PFSK-1 (cell line): ENCODE results near the gene SNX13.

Experiments used
- POLR2AphosphoS5 ChIP-seq: IDR thresholded peaks from 2 replicates; pipeline ENCODE4 v1.6.1; 2012; ENCODE audit warnings: low read depth, mild to moderate bottlenecking, control low read depth, low read length, moderate library complexity
- SIN3A ChIP-seq: IDR thresholded peaks from 2 replicates; pipeline ENCODE4 v1.6.1; 2012; ENCODE audit warnings: mild to moderate bottlenecking, low read length, moderate library complexity, borderline replicate concordance; ENCODE audit not compliant: insufficient read depth
- TAF1 ChIP-seq: IDR thresholded peaks from 2 replicates; pipeline ENCODE4 v1.6.1; 2012; ENCODE audit warnings: low read length, control low read depth, borderline replicate concordance; ENCODE audit not compliant: insufficient read depth
- TF ChIP-seq, protein P1 (sequence below), 2 experiments: IDR thresholded peaks; 2 replicates each; pipeline versions ENCODE4 v1.6.1 to v1.8.0; 2011 to 2012; ENCODE audit warnings: low read depth in 2 of 2, low read length in 2 of 2, control low read depth in 1 of 2, inconsistent platforms in 1 of 2, mild to moderate bottlenecking in 1 of 2, moderate library complexity in 1 of 2; ENCODE audit not compliant: insufficient read depth in 1 of 2

DNA sequence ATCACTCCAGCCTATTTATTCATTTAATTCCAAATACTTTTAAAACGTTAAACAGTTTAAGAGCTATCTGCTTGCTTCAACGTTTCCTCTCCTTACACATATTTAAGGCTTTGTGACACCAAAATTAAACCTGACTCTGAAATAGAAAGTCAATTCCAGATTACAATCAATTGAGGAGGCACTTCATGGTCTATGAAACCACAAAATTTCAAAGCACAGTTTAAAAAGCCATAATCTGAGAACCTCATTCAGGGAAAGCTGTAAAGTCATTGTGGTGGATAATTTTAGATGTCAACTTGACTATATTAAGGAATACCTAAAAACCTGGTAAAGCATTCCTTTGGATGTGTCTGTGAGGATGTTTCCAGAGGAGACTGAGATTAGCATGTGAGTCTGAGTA lies 6.2 kb downstream of the SNX13 start:
- no peak for TF ChIP-seq POLR2AphosphoS5
- TF ChIP-seq TAF1 = no peak
- TF ChIP-seq, protein P1, sequence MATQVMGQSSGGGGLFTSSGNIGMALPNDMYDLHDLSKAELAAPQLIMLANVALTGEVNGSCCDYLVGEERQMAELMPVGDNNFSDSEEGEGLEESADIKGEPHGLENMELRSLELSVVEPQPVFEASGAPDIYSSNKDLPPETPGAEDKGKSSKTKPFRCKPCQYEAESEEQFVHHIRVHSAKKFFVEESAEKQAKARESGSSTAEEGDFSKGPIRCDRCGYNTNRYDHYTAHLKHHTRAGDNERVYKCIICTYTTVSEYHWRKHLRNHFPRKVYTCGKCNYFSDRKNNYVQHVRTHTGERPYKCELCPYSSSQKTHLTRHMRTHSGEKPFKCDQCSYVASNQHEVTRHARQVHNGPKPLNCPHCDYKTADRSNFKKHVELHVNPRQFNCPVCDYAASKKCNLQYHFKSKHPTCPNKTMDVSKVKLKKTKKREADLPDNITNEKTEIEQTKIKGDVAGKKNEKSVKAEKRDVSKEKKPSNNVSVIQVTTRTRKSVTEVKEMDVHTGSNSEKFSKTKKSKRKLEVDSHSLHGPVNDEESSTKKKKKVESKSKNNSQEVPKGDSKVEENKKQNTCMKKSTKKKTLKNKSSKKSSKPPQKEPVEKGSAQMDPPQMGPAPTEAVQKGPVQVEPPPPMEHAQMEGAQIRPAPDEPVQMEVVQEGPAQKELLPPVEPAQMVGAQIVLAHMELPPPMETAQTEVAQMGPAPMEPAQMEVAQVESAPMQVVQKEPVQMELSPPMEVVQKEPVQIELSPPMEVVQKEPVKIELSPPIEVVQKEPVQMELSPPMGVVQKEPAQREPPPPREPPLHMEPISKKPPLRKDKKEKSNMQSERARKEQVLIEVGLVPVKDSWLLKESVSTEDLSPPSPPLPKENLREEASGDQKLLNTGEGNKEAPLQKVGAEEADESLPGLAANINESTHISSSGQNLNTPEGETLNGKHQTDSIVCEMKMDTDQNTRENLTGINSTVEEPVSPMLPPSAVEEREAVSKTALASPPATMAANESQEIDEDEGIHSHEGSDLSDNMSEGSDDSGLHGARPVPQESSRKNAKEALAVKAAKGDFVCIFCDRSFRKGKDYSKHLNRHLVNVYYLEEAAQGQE (IDR thresholded peaks at IDR 0.05; ENCODE audit: insufficient read depth in 1 of 2, low read depth in 2 of 2, low read length in 2 of 2) = no peak
- no peak for TF ChIP-seq SIN3A
